Activated CD4-positive, CD25-positive, alpha-beta regulatory T cell treated with anti-CD3 and anti-CD28 coated beads, Interleukin-2, amount 50 U/mL, for 72 hours (primary cell): ENCODE data around the gene HBA1.
"Not testable (repeated sequence)": the region's sequence is repeated elsewhere in the genome, so short reads cannot be mapped to it uniquely, and the experiment has no call there.

ENCODE experiments used
- DNase-seq: peaks from one replicate; pipeline ENCODE4 v3.0.0; 2021

Gene HBA1

GRCh38 chr16:160242-160641 lies 16.2 kb upstream of the HBA1 start:
- DNase-seq = not testable (repeated sequence)

- DNase-seq = no peak
These were observed 15.7 kb upstream of the HBA1 start for GRCh38 chr16:160691-161190.

DNA sequence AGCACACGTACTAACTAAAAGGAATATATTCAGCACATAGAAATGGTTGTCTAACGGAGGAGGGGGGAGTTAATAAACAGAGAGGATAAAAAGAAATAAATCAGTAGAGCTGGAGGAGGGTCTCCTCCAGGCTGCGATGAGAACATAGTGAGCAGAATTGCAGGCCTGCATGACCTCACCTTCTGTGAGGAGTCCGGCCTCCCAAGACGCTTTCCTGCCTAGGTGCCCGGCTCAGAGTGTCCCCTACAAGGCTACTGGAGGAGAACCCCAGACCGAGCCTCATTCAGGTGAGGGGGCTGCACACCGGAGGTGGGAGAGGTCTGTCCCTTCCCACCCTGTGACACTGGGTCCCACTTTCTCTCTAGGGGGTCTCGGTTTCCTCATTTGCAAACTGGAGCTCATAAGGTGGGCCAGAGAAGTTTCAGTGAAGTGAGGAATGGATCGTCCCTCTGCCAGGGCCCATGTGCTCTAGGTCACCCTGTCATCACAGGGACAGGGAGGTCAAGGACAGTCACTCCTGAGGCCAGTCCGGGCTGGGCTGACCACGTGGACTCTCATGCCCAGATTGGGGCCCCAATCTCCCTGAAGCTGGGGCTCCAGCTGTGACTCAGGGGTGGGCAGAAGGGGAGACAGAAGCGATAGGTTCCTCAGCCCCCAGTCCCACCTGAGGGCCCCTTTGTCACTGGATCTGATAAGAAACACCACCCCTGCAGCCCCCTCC lies 14.0 kb upstream of the HBA1 start:
- no peak for DNase-seq

- not testable (repeated sequence) for DNase-seq
These were observed 13.3 kb upstream of the HBA1 start for GRCh38 chr16:163139-163538.

DNA sequence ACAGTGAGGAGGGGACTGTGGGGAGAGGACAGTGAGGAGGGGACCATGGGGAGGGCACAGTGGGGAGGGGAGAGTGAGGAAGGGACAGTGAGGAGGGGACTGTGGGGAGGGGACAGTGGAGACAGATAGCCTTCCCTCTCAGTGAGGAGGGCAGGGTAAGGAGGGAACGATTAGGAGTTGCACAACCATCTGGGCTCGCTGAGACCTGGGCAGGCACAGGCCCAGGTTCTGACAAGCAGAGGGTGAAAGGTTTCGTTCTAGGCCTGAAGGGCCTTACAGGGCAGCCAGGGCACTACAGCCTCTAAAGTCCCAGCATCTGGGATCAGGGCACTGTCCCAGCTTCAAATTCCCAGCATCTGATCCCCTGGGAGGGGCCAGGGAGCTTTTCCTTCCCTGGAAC lies 12.8 kb upstream of the HBA1 start:
- DNase-seq = not testable (repeated sequence)

DNA sequence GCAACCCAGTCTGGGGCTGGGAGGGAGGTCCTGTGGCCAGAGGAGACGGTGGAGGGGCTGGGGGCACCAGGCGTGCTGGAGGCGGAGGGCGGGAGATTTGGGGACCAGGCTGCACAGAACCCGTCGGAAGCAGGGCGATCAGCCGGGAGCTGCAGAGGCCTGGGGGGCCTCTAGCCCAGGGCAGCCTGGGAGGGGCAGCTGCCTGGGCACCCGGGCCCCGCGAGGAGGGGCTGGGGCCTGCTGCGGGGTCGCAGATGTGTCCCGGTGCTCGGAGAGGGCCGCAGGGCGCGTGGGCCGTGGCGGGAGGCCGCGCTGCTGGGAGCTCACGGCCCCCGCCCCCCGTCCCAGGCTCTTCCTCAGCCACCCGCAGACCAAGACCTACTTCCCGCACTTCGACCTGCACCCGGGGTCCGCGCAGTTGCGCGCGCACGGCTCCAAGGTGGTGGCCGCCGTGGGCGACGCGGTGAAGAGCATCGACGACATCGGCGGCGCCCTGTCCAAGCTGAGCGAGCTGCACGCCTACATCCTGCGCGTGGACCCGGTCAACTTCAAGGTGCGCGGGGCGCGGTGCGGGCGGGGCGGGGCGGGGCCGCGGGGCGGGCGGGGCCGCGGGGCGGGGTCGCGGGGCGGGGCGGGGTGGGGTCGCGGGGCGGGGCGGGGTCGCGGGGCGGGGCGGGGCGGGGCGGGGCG lies 12.2 kb upstream of the HBA1 start:
- DNase-seq = not testable (repeated sequence)

GRCh38 chr16:164827-165538 lies 11.5 kb upstream of the HBA1 start:
- no peak for DNase-seq

- DNase-seq = no peak
These were observed 10.7 kb upstream of the HBA1 start, which contains the start of gene HBM for GRCh38 chr16:165539-166374. TSS of gene HBM (plus strand) at chr16:165978. CDS start at chr16:165998, 20 bp downstream.

DNA sequence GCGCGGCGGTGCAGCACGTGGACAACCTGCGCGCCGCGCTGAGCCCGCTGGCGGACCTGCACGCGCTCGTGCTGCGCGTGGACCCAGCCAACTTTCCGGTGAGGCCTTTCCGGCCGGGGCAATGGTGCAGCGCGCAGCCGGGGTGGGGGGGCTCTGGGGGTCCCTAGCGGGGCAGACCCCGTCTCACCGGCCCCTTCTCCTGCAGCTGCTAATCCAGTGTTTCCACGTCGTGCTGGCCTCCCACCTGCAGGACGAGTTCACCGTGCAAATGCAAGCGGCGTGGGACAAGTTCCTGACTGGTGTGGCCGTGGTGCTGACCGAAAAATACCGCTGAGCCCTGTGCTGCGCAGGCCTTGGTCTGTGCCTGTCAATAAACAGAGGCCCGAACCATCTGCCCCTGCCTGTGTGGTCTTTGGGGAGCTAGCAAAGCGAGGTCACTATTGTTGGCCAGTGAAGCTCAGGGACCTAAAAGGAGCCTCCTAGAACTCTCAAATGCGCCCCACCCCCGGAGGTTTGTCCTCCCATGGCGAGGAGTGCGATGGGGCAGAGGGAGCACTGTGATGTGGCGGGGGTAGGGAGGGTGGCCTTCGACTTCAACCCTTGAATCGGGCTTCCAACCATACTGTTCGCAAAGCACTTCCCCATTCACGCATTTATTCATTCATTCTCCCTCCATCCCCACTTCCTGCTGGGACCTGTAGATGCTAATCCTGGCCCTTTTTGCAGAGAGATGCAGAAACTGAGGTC lies 9.9 kb upstream of the HBA1 start:
- no peak for DNase-seq

DNA sequence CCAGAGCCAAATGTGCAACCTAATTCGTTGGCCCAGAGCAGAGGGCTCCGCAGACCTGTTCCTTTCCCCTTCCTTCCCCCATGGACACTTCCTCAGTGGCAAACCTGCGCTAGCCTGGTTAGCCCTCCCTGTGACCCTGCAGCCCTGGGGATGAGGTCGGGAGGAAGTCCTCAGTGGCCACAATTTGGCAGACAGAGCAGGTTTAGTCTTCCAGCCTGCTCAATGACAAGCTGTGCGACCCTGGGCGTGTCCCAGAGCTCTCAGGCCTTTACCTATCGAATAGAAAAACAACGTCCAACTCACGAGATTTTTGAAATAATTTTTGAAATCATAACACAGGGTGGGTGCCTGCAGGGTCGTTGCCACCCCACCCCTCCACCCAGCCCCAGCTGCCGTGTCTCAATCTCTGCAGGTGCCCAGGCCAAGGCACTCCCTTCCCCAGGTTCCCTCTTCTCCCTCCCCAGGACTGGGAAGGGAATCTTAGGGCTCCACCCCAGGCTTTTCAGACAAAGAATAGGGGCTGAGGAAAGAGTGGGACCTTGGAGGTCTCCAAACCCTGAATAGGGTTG lies 9.3 kb upstream of the HBA1 start:
- no peak for DNase-seq

GRCh38 chr16:168424-168823 lies 8.1 kb upstream of the HBA1 start:
- DNase-seq = no peak

- DNase-seq = no peak
These were observed 7.5 kb upstream of the HBA1 start for GRCh38 chr16:169014-169413.

- not testable (repeated sequence) for DNase-seq
These were observed 6.4 kb upstream of the HBA1 start for GRCh38 chr16:170088-170507.

DNA sequence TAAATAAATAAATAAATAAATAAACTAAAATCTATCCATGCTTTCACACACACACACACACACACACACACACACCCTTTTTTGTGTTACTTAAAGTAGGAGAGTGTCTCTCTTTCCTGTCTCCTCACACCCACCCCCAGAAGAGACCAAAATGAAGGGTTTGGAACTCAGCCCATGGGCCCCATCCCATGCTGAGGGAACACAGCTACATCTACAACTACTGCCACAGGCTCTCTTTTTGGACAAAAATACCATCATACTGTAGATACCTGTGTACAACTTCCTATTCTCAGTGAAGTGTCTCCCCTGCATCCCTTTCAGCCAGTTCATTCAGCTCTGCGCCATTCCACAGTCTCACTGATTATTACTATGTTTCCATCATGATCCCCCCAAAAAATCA lies 5.7 kb upstream of the HBA1 start:
- DNase-seq = no peak

DNA sequence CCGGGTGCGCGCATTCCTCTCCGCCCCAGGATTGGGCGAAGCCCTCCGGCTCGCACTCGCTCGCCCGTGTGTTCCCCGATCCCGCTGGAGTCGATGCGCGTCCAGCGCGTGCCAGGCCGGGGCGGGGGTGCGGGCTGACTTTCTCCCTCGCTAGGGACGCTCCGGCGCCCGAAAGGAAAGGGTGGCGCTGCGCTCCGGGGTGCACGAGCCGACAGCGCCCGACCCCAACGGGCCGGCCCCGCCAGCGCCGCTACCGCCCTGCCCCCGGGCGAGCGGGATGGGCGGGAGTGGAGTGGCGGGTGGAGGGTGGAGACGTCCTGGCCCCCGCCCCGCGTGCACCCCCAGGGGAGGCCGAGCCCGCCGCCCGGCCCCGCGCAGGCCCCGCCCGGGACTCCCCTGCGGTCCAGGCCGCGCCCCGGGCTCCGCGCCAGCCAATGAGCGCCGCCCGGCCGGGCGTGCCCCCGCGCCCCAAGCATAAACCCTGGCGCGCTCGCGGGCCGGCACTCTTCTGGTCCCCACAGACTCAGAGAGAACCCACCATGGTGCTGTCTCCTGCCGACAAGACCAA lies 4.0 kb upstream of the HBA1 start, which contains the start of gene HBA2:
Gene HBA2 (plus strand): TSS at position 503 of the 568 bp plus-strand sequence. CDS start 37 bp downstream, at position 540.
- not testable (repeated sequence) for DNase-seq

DNA sequence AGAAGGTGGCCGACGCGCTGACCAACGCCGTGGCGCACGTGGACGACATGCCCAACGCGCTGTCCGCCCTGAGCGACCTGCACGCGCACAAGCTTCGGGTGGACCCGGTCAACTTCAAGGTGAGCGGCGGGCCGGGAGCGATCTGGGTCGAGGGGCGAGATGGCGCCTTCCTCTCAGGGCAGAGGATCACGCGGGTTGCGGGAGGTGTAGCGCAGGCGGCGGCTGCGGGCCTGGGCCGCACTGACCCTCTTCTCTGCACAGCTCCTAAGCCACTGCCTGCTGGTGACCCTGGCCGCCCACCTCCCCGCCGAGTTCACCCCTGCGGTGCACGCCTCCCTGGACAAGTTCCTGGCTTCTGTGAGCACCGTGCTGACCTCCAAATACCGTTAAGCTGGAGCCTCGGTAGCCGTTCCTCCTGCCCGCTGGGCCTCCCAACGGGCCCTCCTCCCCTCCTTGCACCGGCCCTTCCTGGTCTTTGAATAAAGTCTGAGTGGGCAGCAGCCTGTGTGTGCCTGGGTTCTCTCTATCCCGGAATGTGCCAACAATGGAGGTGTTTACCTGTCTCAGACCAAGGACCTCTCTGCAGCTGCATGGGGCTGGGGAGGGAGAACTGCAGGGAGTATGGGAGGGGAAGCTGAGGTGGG lies 3.1 kb upstream of the HBA1 start:
- DNase-seq = not testable (repeated sequence)

GRCh38 chr16:173928-174769 lies 2.3 kb upstream of the HBA1 start:
- not testable (repeated sequence) for DNase-seq

- no peak for DNase-seq
These were observed 1.2 kb upstream of the HBA1 start for GRCh38 chr16:175011-175949.
